Measurements from ENCODE around the gene PPAN. TPM values are rescaled to one million over a fixed set of nuclear protein-coding genes. Genes with fewer than 3 reads are reported as not detected.

The PPAN gene
- 0.21 and 0.94 TPM in 2 replicates for polyA plus RNA-seq

GRCh38 chr19:10106100-10106936 is at the start of gene PPAN:
Gene PPAN (plus strand): TSS chr19:10106362. CDS start chr19:10106395, 33 bp downstream.

GRCh38 chr19:10085641-10086590 is 20.2 kb upstream of the PPAN start, which contains the start of gene SHFL:
Gene SHFL (plus strand): TSS chr19:10086317. CDS start chr19:10086428, 111 bp downstream.

GRCh38 chr19:10111405-10111811 is 5.2 kb downstream of the PPAN start, which contains the start of gene P2RY11:
Gene P2RY11 (plus strand): TSS chr19:10111693. CDS start chr19:10111722, 29 bp downstream.

Other genes starting within 250 kb of the PPAN start
- gene OLFM2, start 169.8 kb upstream of the PPAN start, polyA plus RNA-seq, result 0.45 and 2.6 TPM in 2 replicates
- gene COL5A3, start 95.9 kb upstream of the PPAN start, polyA plus RNA-seq, result 0.52 and 0.60 TPM in 2 replicates
- gene RDH8, start 92.9 kb upstream of the PPAN start, polyA plus RNA-seq, result not detected in 2 replicates
- gene SHFL, start 20.0 kb upstream of the PPAN start, polyA plus RNA-seq, result 8.1 and 10.2 TPM in 2 replicates
- gene ANGPTL6, start 3.7 kb upstream of the PPAN start, polyA plus RNA-seq, result 1.3 TPM in 1 of 2 replicates, not detected in the other
- not detected in 2 replicates for gene P2RY11, start 5.3 kb downstream of the PPAN start, polyA plus RNA-seq
- 27.0 and 30.7 TPM in 2 replicates for gene EIF3G, start 13.5 kb downstream of the PPAN start, polyA plus RNA-seq
- 28.9 and 38.4 TPM in 2 replicates for gene DNMT1, start 88.6 kb downstream of the PPAN start, polyA plus RNA-seq
- gene S1PR2, start 125.0 kb downstream of the PPAN start, polyA plus RNA-seq, result not detected in 2 replicates
- 11.7 and 13.8 TPM in 2 replicates for gene MRPL4, start 145.9 kb downstream of the PPAN start, polyA plus RNA-seq
- not detected in 2 replicates for gene ICAM1, start 164.8 kb downstream of the PPAN start, polyA plus RNA-seq
- gene ICAM4, start 180.6 kb downstream of the PPAN start, polyA plus RNA-seq, result not detected in 2 replicates
- gene ICAM5, start 183.6 kb downstream of the PPAN start, polyA plus RNA-seq, result 0.24 TPM in 1 of 2 replicates, not detected in the other
- not detected in 2 replicates for gene ZGLP1, start 203.5 kb downstream of the PPAN start, polyA plus RNA-seq
- gene FDX2, start 209.7 kb downstream of the PPAN start, polyA plus RNA-seq, result 12.7 and 29.5 TPM in 2 replicates
- 0.13 TPM in 2 replicates for gene RAVER1, start 227.2 kb downstream of the PPAN start, polyA plus RNA-seq
- gene ICAM3, start 233.3 kb downstream of the PPAN start, polyA plus RNA-seq, result 2.8 TPM in 1 of 2 replicates, not detected in the other

All from Purkinje cell (primary cell).